GM18870 (cell line): Measurements from ENCODE around the gene KCNK5.

ENCODE experiments used
- ATAC-seq: cut with Tn5 transposase; IDR thresholded peaks from one replicate; pipeline ENCODE4 v1.9.1; 2021; ENCODE audit warnings: moderate library complexity; ENCODE audit not compliant: unreplicated experiment

KCNK5 gene

DNA sequence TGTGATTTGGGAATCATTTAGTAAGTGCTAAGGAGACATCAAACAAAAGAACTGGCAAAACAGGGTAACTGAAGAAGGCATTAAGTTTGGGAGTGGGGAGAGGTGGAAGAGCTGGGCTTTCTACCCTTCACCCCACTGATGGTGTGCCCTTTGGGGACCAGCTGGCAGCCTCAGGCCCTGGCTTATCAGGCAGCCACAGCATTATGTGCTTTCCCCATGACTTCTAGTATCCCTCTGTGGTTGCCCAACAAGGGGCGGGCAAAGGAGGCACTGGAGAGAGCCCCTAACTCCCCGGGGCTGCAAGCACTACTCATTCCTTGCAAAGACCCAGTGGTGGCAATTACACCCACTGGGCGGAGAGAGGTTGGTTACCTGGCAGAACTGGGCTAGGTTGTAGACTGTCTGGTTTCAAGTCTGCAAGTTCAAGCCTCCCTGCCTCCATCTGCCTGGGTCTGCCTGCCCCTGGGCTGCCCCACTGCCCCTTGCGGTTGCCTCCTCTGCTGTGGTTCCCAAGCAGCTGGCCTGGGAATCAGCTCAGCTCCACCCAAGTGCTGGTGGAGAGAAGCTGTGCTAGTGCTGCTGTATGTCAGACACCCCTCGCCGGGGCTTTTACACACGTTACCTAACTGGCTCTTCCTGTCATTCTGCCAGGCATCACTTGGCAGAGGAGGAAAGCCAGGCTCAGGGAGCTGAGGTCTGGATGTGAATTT lies 29.9 kb downstream of the KCNK5 start:
- ATAC-seq: no peak

DNA sequence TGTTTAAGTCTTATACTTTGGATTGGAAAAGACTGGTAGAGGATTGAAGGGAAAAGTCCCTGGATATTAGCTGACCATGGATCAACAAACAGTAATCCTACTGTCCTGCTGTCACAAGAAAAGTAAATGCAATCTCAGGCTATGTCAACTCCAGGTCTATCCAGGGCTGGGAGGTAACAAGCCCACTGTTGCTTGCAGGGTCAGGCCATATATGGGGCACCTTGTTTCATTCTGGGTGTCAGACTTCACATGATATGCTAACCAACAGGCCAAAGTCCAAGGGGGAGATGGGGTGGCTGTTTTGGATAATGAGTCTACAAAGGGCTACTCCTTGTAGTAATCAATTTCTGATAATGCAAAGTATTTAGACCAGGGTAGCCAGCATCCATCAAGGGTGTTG lies 30.7 kb downstream of the KCNK5 start:
- no peak for ATAC-seq

DNA sequence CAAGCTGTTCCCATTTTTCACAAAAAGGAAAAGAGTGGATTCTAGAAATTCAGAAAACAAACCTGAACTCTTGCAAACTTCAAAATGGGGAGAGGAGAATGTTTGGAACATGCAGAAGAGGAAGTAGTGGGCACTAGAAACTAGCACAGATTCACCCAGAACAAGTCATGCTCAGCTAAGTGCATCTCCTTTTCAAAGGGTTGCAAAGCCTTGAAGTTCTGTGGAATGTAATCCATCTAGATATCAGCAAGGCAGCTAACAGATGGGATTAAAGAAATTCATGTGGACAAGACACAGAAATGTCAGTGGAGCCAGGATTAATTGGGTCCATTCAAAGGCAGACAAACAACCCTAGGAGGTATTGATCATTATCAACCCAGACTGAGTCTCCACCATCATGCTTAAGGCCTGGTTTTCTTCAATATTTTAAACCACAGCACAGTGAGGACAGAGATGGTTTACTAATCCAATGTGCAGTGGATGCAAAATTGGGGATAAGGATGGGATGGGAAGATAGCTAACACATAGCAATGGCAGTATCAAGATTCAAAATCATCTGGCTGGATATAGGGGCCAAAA lies 31.3 kb downstream of the KCNK5 start:
- ATAC-seq: no peak

DNA sequence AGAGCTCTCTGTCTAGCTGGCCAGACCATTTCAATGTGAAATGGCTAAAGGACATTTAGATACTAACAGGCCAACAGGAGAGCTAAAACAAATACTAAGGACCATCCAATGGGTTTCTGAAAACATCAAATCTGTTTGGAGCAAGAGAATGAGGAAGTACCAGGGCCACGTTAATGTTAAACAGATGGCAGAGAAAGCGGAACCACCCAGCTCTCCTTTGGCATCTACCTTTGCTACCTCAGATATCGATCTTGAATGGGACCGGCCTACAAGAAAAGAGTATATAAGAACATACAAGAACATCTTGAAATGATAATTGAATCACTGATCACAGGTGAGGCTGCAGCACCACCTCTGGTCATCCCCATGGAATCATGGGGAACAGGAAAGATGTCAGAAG lies 31.8 kb downstream of the KCNK5 start:
- no peak for ATAC-seq

DNA sequence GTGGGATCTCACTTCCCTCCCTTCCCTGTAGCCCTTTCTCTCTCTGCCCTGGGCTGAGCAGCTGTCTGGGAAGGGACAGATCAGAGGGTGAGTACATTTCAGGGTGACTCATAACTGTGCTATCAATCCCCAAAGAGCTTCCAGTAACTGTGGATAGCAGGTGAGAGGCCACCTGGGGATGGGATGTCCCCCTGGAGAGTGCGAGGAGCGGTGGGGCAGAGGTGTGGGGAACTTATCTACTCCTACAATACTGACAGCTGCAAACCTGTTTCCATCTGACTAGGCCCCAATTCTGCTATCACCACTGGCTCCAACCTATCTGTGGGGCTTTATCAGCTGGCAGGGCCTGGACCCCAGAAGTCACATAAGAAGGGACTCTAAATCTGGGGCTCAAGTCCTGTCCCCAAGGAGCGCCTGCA lies 32.6 kb downstream of the KCNK5 start:
- ATAC-seq: no peak

DNA sequence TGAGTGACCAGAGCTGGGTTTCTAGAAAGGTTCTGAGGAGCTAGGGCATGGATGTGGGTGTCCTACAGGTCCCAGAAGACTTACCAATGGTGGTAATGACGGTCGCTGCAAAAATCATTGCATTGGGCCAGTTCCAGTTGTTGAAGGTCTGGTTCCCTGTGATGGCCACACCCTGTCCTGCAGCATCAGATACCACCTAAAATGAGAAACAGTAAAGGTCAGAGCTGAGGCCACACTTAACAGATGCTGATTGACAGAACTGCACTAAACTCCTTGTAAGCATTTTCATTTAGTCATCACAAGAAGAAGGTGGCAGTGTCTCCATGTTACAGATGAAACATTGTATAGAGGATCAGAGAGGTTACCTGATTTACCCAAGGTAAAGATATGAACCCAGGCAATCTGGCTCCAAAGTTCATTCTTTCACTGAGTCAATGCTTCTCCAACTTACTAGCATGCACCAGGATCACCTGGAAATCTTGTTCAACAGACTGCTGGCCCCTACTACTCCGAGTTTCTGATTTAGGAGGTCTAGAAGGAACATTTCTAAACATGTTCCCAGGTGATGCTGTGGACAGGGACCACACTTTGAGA lies 33.4 kb downstream of the KCNK5 start:
- no peak for ATAC-seq

DNA sequence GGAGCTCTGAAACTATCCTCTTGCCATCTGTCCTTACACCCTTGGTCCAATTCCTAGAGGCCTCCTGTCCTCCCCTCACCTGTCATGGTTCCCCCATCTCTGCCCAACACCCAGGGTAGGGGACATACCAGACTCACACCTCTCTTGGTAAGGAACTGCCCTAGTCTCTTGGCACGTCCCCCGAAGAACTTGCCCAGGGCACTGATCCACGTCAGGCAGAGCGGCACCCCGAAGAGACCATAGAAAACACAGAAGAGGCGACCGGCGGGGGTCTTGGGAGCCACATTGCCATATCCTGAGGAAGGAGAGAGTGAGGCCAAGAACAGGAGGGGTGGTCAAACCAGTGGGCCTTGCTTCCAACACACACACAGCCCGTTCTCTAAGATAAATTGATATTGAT lies 34.8 kb downstream of the KCNK5 start:
- no peak for ATAC-seq

DNA sequence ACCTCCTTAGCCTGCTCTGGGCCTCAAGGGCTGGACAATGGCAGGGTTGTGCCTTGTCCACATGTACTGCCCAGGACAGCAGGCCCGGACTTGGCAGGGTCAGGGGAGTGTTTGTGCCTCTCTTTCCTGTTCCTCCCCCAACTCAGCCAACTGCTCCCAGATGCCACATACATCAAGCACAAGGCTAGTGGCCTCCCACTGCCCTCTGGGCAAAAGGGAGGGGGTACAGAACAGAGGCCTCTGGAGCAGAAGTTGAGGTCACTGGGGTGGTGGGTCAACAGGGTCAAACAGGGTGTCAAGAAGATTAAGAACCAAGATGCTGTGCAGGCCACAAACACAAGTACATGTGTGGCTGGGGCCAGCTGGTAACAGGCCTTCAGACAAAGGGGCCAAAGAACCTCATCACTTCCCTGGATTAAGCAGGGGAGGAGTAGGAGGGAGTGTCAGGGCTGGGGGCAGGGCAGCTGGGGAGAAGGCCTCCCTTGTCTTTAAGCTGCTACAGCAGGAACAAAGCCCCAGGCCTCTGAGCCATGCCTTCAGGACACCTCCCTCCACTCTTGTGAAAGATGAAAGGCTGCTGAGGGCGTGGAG lies 36.0 kb downstream of the KCNK5 start:
- no peak for ATAC-seq

DNA sequence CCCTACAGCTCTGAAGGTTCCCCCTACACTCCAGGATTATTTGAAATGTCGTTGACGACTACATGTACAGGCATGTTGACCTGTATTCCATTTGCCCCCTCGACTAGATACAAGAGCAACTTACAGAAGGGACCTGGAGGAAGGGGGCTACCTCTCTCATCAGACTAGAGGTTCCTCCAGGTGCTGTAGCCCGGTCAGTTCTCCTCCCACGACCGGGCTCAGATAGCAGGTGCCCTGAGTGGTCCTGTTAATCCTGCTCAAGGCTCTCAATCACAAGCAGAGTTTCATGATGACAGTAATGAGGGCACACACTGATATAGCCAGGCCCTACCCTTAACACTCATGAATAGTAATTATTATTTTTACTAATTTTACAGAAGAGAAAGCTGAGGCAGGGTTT lies 36.5 kb downstream of the KCNK5 start:
- ATAC-seq: no peak

DNA sequence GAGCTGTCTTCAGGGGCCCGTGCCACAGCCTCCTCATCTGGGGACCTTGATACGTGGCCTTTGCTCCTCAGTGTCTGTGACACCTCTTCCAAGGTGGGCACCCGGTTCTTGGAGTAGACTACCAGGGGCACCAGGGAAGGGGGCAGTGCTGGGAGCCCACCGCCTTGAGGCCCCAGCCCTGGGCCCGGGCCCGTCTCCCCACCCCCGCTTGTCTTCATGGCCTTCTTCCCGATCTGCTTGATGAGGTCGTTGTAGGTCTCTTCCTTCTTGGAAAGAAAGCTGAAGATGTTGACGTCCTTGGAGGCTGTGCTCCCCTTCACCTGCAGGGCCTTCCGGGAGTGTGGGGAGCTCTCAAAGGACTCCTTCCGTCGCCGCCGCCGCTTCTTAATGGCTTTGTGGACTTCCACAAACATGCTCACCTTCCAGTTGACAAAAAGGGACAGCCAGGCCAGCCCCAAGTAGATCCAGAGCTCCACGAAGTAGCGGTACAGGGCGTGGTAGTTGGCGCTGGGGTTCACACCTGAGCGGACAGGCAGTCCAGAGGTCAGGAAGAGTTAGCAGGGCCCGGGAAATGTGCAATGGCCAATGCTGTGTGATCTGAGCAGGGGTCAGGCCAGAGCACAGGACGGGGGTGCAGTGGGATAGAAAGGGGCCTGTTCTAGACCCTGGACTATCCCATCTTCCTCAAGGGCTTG lies 37.9 kb downstream of the KCNK5 start:
- ATAC-seq: no peak

DNA sequence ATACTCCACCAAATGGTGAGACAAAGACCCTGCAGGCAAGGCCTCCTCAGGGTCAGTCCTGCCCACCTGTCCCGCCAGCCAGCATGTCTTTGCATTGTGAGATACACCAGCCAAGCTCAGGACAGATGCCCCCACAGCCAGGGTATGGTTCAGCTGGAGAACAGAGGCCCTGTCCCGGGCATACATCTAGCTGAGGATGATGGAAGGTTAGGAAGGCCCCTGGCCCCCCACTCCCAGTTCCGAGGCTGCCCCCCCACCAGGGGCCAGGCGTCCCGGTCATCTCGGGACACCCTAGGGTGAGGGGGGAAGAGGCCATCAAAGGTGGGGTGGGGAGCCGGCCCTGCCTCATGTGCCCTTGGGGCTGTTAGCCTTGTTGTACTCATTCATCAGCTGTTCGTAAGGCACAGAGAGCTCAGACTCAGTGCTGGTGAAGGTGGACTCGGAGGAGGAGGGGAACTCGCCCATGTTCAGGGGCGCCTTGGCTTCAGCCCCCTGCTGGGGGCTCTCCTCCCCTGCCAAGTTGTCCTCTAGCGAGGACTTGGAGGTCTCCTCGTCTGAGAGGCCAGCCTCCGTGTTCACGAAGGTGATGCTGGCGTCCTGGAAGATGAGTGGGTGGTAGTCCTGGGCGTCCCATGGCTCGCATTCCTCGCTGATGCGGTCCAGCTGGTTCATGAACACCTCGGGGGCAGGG lies 38.6 kb downstream of the KCNK5 start:
- no peak for ATAC-seq

DNA sequence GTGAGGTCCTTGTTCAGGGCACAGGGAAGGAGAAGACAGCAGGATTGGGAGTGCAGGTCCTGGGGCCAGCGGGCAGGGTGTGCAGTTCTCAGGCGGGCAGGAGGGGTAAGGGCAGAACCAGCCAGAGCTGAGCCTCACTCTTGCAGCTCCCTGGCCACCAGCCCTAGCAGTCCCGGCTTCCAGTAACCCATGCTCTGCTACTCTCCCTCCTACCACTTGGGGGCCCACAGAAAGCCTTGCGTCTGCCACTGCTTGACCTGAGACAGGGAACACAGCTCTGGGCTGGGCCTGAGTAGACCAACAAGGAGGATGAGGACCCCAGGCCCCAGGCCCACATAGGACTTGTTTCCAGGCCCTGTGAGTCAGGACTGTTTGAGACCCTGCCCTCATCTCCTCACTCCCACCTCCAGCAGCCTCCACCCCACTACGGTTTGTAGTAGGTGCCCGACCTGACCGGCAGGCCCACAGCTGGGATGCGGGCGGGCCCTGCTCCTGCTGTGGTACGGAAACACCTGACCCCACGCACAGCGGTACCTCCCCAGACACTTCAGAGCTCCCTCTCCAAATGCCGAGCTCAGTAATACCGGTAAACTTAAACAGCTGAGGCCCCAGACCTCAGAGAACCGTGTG lies 39.2 kb downstream of the KCNK5 start:
- ATAC-seq: no peak

DNA sequence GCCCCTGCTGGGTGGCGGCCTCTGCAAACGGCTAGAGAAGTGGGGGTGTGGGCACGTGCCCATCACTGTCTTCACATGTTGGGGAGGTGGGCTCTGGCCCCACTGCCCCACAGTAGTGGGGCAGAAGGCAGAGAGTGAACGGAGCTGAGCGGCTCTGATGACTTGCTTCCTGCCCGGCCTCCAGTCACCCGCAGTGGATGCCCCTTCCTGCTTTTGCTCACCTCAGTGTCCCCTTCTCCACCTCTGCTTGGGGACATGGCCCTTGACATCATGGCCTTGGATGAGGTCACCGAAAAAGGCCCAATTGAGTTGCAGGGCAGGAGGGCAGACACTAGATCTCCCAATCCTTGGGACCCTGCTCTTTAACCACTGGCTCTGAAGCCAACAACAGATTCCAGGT lies 40.1 kb downstream of the KCNK5 start:
- ATAC-seq: no peak

DNA sequence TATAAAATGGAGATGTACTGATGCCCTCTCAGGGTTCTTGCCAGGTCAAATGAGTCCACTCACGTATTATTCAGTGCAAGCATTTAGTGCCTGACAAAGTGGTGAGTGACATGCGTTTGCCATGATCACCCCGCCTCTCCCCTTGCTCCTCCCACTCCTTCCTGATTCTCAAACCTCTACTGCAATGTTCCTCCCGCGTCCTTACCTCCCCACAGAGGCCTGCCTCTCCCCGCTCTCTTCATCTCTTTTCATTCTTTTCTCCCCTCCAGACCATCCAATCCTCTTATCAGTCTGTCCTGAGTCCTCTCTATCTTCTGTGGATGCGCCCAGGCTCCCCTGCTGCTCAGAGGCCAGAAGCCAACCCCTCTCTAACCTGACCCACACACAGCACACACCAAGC lies 40.7 kb downstream of the KCNK5 start:
- ATAC-seq: no peak

DNA sequence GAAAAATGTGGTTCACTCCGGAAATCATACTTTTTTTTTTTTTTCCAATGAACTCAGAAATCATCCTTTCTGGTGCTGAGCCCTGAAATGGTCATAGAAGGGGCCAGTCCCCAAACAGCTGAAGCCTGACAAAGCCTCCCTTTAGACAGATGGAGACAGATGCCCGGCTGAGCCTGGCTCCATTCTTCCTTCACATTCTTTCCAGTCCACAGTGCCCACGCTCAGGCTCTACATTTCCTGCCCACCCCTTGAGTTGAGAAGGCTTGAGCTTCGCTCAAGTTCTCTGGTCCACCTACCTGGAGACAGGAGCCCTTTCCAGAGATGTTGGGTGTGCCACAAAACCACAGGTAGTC lies 41.2 kb downstream of the KCNK5 start:
- ATAC-seq: no peak

DNA sequence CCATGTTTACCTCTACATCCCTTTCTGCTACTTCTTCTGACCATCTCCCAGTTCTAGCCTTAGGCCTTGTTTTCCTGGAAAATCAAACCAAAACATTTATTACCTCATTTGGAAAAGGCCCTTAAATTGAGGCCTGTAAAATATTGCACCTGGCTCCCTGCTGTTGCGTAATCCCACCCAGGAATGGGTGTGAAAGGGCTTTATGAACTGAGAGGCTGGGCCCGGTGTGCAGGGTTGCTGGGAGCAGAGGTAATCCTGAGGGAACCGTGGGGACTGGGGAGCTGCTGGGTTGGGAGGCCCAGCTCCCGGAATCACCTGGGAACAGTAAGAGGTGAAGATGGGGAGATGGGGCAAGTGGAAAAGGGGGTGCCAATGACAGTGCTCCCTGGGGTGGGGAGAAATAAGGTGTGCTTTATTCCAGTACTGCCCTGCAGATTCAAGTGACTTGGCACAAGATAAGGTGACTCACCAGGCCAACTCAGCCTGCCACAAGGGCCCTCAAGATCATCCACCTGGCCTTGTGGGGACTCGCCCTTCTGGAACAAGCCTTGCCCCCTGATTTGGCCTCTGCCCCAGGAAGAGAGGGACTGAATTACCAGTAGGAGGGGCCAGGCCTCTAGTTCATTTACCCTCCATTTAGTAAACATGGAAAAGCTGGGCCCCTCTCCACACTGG lies 44.2 kb downstream of the KCNK5 start:
- no peak for ATAC-seq

DNA sequence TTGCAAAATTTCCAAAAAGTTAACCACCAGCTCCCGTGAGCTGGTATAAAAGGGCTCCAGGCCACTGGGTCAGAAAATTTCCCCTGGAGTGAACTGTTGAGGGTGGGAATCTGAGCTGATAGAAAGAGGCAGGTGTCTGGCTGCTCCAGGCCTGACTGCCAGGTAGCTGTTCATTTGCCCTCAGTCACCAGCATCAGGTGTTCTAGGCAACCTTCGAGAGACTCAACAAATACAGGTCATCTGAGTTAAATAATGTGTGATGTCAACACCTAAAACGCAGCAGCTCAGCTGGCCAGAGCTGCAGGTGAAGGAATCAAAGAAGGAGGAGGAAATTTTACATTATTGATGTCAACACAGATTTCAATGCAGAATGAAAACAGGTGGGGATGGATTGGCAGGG lies 46.7 kb downstream of the KCNK5 start:
- no peak for ATAC-seq

DNA sequence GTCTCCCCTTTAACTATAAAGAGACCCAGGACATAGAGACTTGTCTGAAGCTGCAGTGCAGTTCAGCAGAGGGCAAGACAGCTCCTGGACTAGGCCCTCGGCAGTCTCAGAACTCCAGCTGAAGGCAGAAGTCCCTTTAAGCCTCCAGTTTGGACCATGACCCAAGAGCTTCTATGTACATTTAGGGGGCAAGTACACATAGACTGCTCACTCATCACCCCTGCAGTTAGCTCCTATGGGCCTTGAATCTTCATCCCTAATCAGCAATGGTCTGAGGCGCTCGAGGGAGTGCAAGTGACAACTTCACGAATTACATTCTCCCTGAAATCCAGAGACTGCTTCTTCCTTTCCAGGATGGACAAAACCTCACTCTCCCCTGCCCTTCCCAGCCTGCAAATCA lies 47.4 kb downstream of the KCNK5 start:
- no peak for ATAC-seq

DNA sequence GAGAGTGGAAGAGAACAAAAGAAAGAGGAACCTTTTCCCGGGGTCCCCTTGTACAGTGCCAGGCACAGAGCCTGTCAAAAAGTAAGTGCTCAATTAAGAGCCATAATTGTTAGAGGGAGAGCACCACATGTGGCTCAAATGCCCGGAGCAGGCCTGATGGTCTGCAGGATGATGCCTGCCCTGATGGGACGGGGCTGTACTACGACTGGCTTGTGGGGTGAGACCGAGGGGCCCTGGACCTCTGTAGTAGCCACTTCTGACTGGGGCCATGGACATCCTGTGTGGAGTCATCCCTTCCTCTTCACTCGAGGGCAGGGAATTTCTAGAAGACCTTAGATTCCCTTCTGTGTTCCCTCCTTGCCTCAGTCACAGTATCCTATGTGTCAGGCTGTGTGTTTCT lies 47.9 kb downstream of the KCNK5 start:
- no peak for ATAC-seq

DNA sequence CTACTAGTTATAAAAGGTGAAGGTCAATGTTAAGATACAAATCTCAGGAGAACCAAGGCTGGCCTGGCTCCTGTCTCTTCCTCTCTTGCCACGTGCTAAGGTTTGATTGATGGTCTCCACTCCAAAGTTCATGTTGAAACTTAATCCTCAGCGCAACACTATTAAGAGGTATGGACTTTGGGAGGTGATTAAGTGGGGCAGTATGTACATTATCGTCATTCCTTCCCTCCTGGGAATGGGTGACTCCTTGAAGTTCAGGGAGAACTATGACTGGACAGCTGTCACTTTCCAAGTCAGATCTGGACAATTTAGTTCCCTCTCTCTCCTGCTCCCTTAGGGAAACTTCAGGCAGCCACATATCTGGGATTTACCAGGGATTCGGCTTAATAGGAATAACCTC lies 50.5 kb downstream of the KCNK5 start:
- ATAC-seq: no peak
